HG03342 (cell line): Measurements from ENCODE around the gene IFT43.

Experiments used
- ATAC-seq: cut with Tn5 transposase; IDR thresholded peaks from one replicate; pipeline ENCODE4 v1.9.1; 2021; ENCODE audit warnings: mild to moderate bottlenecking, moderate library complexity; ENCODE audit not compliant: unreplicated experiment

The IFT43 gene

GRCh38 chr14:75979648-75980565 lies 5.7 kb upstream of the IFT43 start:
- ATAC-seq, result no peak

GRCh38 chr14:75980856-75981255 lies 4.7 kb upstream of the IFT43 start:
- ATAC-seq, result no peak

GRCh38 chr14:75981426-75982265 lies 3.9 kb upstream of the IFT43 start, which contains the start of gene TGFB3:
Gene TGFB3, minus strand, starts transcription at chr14:75981995. Its CDS starts 1,102 bp downstream, at chr14:75980893.
- ATAC-seq, result peak; percentile 49

GRCh38 chr14:75982266-75983018 lies 3.1 kb upstream of the IFT43 start:
- no peak for ATAC-seq

GRCh38 chr14:75983019-75983358 lies 2.6 kb upstream of the IFT43 start:
- no peak for ATAC-seq

GRCh38 chr14:75984674-75985073 lies 889 bp upstream of the IFT43 start:
- ATAC-seq, result no peak

GRCh38 chr14:75986439-75986765 lies 839 bp downstream of the IFT43 start:
- ATAC-seq, result no peak

- no peak for ATAC-seq
Observed at GRCh38 chr14:75987201-75987970, 1.8 kb downstream of the IFT43 start.

- ATAC-seq, result no peak
Observed at GRCh38 chr14:75989134-75989533, 3.6 kb downstream of the IFT43 start.

GRCh38 chr14:75990297-75990696 lies 4.7 kb downstream of the IFT43 start:
- no peak for ATAC-seq

GRCh38 chr14:75991753-75992152 lies 6.2 kb downstream of the IFT43 start:
- no peak for ATAC-seq

- peak; percentile 67 for ATAC-seq
Observed at GRCh38 chr14:75993567-75994041, 8.0 kb downstream of the IFT43 start.

- no peak for ATAC-seq
Observed at GRCh38 chr14:75995372-75996041, 9.9 kb downstream of the IFT43 start.

GRCh38 chr14:75996488-75996887 lies 10.9 kb downstream of the IFT43 start:
- no peak for ATAC-seq

GRCh38 chr14:75999511-76000190 lies 14.1 kb downstream of the IFT43 start:
- no peak for ATAC-seq

GRCh38 chr14:76002383-76002782 lies 16.8 kb downstream of the IFT43 start:
- no peak for ATAC-seq

GRCh38 chr14:76006253-76006652 lies 20.7 kb downstream of the IFT43 start:
- no peak for ATAC-seq

- ATAC-seq, result no peak
Observed at GRCh38 chr14:76007379-76007778, 21.8 kb downstream of the IFT43 start.

GRCh38 chr14:76007852-76008251 lies 22.3 kb downstream of the IFT43 start:
- no peak for ATAC-seq
